IPS-NIHi7 (cell line): Measurements from ENCODE around the gene ZNF618.
A peak's percentile ranks its signal among the peaks of the same experiment; 100 is the strongest.

Experiments used
- DNase-seq: peaks from one replicate; pipeline ENCODE4 v3.0.0; 2012; ENCODE audit warnings: mixed read lengths; ENCODE audit errors: extremely low spot score

ZNF618 gene

DNA sequence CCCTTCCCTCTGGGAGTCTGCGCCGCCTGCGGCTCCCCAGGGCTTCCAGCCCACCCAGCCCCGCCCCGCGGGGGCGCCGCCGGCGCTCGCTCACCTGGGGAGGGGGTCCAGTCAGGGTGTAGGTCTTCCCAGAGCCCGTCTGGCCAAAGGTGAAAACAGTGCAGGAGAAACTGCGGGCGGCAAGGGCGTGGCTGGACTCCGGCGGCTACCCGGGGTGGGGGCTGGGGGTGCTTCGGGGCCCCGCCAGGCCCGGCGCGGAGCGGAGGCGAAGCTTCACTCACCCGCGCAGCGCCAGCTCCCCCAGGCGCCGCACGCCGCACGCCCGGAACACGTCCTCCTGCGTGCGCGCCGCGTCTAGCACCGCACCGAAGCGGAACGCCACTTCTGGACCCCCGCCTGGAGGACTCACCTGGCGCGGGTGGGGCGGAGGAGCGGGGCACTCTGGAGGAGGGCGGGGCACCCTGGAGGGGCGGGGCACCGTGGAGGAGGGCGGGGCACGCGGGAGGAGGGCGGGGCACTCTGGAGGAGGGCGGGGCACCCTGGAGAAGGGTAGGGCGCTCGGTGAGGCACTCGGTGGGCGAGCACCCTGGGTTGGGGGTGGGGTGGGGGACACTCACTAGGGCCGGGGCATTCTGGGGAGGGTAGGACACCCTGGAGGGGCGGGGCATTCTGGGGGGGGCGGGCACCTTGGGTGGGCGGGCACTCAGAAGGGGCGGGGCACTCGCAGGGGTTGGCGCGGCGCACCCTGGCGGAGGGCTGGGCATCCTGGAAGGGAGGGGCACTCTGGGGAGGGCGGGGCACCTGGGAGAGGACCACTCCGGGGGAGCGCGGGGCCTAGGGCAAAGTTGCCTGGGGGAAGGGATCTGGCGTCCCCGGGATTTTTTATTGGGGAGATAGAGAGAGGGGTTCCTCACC lies 222.2 kb downstream of the ZNF618 start:
- DNase-seq = peak; percentile 95

DNA sequence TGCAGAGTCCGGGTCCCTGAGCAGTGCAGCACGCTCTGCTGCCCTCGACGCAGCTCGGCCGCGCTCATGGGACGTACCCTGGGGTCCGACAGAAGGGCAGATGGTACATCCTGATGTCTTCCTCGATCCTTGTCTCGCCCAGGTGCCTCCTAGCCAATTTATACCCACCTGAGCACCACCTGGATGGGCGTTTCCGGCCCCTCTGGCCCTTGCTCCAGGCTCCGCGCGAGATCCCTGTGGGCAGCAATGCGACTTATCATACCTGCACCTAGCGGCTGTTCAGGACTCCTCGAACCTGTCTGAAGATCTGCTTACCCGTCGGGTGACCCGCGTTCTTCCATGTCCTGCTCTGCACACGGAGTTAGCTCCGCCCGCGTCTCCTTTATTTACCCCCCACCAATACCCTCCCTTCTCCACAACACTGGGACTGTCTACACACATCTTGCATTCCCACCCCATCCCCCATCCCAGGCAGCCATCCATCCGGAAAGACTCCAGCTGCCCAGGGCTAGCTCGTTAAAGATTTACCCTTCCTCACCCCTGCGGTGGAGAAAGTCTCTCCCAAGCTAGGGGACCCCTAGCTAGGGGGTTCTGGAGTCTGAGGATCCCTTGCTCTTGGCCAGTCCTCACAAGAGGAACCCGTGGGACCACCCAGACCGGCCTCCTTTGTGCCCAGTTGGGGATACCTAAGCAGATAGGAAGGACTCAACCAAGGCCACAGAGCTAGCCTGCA lies 223.0 kb downstream of the ZNF618 start, which contains the start of gene KIF12:
Gene KIF12, minus strand, starts transcription at position 357 of the 733 bp plus-strand sequence. Its CDS starts 16 bp downstream, at position 341.
- no peak for DNase-seq

DNA sequence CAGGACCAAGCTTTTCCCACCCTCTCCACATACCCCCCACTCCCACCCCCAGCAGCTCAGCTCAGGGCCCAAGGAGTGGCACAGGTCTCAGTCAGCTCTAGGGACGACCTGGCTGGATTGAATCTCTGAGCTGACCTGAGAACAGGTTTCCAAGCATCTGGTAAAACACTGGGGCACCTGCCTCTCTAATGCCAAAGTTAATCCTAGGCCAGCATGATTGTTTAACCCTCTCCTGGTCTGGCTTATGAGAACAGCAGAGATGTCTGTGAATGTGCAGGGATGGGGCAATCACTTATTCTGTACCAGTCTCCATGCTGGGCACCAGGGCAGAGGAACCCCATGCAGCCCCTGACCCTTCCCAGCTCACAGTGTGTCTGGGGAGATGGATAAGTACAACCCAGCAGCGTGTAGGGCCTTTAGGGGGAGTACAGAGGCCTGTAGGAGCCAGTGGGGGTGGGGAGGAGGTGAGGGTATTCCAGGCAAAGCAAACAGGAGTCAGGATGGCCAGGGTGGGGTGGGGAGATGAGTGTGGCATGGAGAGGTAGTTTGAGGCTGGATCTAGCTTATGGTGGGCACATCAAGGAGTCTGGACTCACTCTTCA lies 223.7 kb downstream of the ZNF618 start:
- no peak for DNase-seq

DNA sequence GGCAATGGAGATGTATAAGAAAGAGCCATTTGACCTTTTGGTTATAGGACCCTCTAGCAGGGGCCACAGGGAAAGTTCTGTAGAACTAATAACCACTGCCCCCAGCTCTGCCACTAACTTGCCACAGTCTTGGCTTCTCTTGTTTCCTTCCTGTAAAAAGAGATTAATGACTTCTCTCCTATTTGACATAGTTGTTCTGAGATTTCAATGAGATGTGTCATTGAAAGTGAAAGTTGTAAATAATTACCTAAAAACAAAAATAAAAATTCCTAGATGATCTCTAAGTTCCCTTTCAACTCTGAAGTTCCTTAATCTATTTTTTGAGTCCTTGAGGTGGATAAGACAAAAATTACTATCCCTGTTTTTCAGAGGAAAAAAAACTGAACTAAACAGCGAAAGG lies 224.4 kb downstream of the ZNF618 start:
- DNase-seq = no peak

DNA sequence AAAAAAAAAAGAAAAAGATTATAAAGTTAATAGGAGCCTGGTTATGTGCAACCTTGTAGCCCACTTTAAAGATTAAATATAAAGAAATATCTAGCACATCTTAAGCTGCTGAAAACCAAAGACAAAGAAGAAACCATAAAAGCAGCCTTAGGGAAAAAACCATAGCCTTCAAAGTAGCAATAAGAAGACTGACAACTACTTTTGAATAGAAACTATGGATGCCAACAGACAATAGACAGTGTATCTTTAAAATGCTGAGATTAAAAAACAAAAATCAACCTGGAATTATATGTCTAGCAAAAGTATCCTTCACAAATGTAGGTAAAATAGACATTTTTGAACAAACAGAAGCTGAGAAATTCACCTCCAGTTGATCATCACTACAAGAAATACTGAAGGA lies 226.4 kb downstream of the ZNF618 start:
- no peak for DNase-seq

DNA sequence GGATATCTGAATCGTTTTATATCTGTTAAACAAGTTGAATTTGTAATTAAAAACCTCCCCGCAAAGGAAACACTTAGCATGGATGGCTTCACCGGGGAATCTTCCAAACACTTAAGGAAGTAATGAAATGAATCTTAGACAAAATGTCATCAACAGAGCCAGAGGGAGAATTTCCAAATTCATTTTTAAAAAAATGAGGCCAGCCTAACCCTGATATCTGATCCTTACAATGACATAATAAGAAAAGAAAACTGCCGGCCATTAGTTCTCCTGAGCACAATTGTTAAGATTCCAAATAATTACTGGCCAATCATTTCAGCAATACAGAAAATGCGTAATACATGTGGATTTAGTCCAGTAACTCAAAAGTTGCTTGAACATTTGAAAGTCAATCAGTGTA lies 229.1 kb downstream of the ZNF618 start:
- DNase-seq = no peak
